Loucy (cell line): Measurements from ENCODE around the gene VAV2.

Experiments used
- H2AFZ ChIP-seq: fragments of 200-600 bp; sonication (generic); 2 replicates; pipeline ENCODE4 v1.6.0; 2016; ENCODE audit warnings: antibody characterized with exemption, mild to moderate bottlenecking, low read length, moderate library complexity
- H3F3A ChIP-seq: fragments of 200-600 bp; 2 replicates; pipeline ENCODE4 v1.6.0; 2016; ENCODE audit warnings: antibody characterized with exemption, low read depth, mild to moderate bottlenecking
- H3K27me3 ChIP-seq: fragments of 200-600 bp; sonication (generic); 2 replicates; pipeline ENCODE4 v1.6.1; 2014; ENCODE audit warnings: low read length, mild to moderate bottlenecking; ENCODE audit not compliant: insufficient read depth, poor library complexity, severe bottlenecking
- H3K36me3 ChIP-seq: fragments of 200-600 bp; sonication (generic); 2 replicates; pipeline ENCODE4 v1.6.1; 2016; ENCODE audit warnings: low read length; ENCODE audit not compliant: insufficient read depth
- H3K4me1 ChIP-seq: fragments of 200-600 bp; sonication (generic); 2 replicates; pipeline ENCODE4 v1.5.1; 2014; ENCODE audit warnings: low read length, mild to moderate bottlenecking; ENCODE audit not compliant: insufficient read depth, poor library complexity, severe bottlenecking
- H3K4me2 ChIP-seq: fragments of 200-600 bp; sonication (generic); 2 replicates; pipeline ENCODE4 v1.6.0; 2014; ENCODE audit warnings: antibody characterized with exemption, low read length, low read depth, mild to moderate bottlenecking; ENCODE audit not compliant: poor library complexity, severe bottlenecking
- H3K4me3 ChIP-seq: fragments of 200-600 bp; sonication (generic); 2 replicates; pipeline ENCODE4 v1.5.1; 2014; ENCODE audit warnings: low read length, mild to moderate bottlenecking, mixed read lengths; ENCODE audit not compliant: poor library complexity, severe bottlenecking
- H3K79me2 ChIP-seq: fragments of 200-600 bp; sonication (generic); 2 replicates; pipeline ENCODE4 v1.6.1; 2014; ENCODE audit warnings: low read length; ENCODE audit not compliant: insufficient read depth
- H3K9ac ChIP-seq: fragments of 200-600 bp; sonication (generic); 2 replicates; pipeline ENCODE4 v1.6.0; 2014; ENCODE audit warnings: mild to moderate bottlenecking, low read depth, low read length, moderate library complexity; ENCODE audit not compliant: poor library complexity, severe bottlenecking
- H3K9me2 ChIP-seq: fragments of 200-600 bp; sonication (generic); replicated peaks from 2 replicates; pipeline ENCODE4 v1.6.1; 2016; ENCODE audit warnings: low read depth, low read length, mixed read lengths
- H3K9me3 ChIP-seq: fragments of 200-600 bp; sonication (generic); 2 replicates; pipeline ENCODE4 v1.6.1; 2014; ENCODE audit warnings: mild to moderate bottlenecking, antibody characterized with exemption, low read length, low read depth; ENCODE audit not compliant: insufficient read depth
- H4K20me1 ChIP-seq: fragments of 200-600 bp; sonication (generic); 2 replicates; pipeline ENCODE4 v1.6.0; 2014; ENCODE audit warnings: antibody characterized with exemption, low read length, mild to moderate bottlenecking; ENCODE audit not compliant: insufficient read depth, poor library complexity, severe bottlenecking
- EZH2phosphoT487 ChIP-seq: fragments of 200-600 bp; IDR thresholded peaks from 2 replicates; pipeline ENCODE4 v1.6.1; 2018; ENCODE audit warnings: antibody characterized with exemption, mild to moderate bottlenecking, moderate library complexity, borderline replicate concordance
- TF ChIP-seq, protein P1 (sequence below): fragments of 200-600 bp; sonication (generic); conservative IDR thresholded peaks from 2 replicates; pipeline ENCODE4 v1.5.1; 2014; ENCODE audit warnings: mild to moderate bottlenecking, antibody characterized with exemption, low read length

The VAV2 gene

GRCh38 chr9:133889584-133890301, 102.4 kb downstream of the VAV2 start:
- Histone ChIP-seq H3K4me2 (no peak overlapping the region), H3K79me2 (no peaks in the 10 kb centered on the region), H2AFZ (no peak overlapping the region), H3K9me2 (no peaks in the 10 kb centered on the region), H3K4me3 (no peak overlapping the region), H3F3A (no peaks in the 10 kb centered on the region), H3K9ac (no peak overlapping the region), H3K27me3 (no peaks in the 10 kb centered on the region), H3K9me3 (no peaks in the 10 kb centered on the region), H3K4me1 (no peaks in the 10 kb centered on the region), H3K36me3 (no peaks in the 10 kb centered on the region), H4K20me1 (peaks cover 3% of the 10 kb centered on the region)
- no peak for TF ChIP-seq EZH2phosphoT487
- TF ChIP-seq, protein P1, sequence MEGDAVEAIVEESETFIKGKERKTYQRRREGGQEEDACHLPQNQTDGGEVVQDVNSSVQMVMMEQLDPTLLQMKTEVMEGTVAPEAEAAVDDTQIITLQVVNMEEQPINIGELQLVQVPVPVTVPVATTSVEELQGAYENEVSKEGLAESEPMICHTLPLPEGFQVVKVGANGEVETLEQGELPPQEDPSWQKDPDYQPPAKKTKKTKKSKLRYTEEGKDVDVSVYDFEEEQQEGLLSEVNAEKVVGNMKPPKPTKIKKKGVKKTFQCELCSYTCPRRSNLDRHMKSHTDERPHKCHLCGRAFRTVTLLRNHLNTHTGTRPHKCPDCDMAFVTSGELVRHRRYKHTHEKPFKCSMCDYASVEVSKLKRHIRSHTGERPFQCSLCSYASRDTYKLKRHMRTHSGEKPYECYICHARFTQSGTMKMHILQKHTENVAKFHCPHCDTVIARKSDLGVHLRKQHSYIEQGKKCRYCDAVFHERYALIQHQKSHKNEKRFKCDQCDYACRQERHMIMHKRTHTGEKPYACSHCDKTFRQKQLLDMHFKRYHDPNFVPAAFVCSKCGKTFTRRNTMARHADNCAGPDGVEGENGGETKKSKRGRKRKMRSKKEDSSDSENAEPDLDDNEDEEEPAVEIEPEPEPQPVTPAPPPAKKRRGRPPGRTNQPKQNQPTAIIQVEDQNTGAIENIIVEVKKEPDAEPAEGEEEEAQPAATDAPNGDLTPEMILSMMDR: no peak

DNA sequence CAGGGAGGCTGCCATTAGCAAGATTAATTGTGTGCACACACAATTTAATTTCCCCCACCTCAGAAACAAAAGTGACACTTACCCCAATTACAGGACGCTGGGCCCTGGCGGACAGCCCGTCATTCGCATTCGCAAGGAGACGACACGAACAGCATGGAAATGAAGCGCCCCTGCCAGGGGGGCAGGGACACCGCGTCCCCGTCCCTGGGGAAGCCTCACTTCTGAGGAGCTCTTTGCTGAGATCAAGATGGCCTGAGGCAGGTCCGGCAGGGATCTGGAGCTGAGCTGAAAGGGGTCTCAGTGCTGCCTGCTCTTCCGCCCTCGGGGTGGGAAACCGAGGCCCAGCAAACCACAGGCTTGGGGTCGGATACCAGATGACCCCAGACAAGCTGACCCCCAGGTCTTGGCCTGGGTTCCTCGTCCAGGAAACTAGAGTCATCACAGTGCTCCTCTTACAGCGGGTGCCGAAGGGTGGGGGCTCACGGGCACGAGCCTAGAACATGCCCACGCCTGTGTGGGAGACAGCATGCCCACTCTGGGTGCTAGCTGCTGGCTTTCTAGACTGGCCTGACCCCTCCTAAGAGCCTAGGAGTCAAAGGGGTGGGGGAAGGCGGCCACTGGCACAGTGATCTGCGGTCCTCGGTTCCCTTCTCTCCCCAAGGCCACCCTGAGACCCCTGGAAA, 103.2 kb downstream of the VAV2 start:
- Histone ChIP-seq H3K4me3 (no peak overlapping the region), H3K36me3 (no peaks in the 10 kb centered on the region), H2AFZ (no peak overlapping the region), H3K9me3 (no peaks in the 10 kb centered on the region), H3K4me2 (no peak overlapping the region), H3F3A (no peaks in the 10 kb centered on the region), H4K20me1 (peaks cover 3% of the 10 kb centered on the region), H3K9ac (no peak overlapping the region), H3K9me2 (no peaks in the 10 kb centered on the region), H3K79me2 (no peaks in the 10 kb centered on the region), H3K4me1 (no peaks in the 10 kb centered on the region), H3K27me3 (no peaks in the 10 kb centered on the region)
- TF ChIP-seq, protein P1: no peak
- no peak for TF ChIP-seq EZH2phosphoT487

GRCh38 chr9:133888048-133888808, 103.9 kb downstream of the VAV2 start:
- H3K9me3 ChIP-seq: no peaks in the 10 kb centered on the region
- no peaks in the 10 kb centered on the region for H3K27me3 ChIP-seq
- H3K4me3 ChIP-seq: no peak overlapping the region
- H3K4me1 ChIP-seq: no peaks in the 10 kb centered on the region
- H3K9ac ChIP-seq: no peak overlapping the region
- no peak overlapping the region for H2AFZ ChIP-seq
- H3K36me3 ChIP-seq: no peaks in the 10 kb centered on the region
- no peak overlapping the region for H3K4me2 ChIP-seq
- no peak for TF ChIP-seq EZH2phosphoT487
- peaks cover 3% of the 10 kb centered on the region for H4K20me1 ChIP-seq
- no peaks in the 10 kb centered on the region for H3F3A ChIP-seq
- no peaks in the 10 kb centered on the region for H3K79me2 ChIP-seq
- no peaks in the 10 kb centered on the region for H3K9me2 ChIP-seq
